Suppressor macrophage treated with lipopolysaccharide for 1 hour (primary cell): ENCODE measurements around the gene CRTC1.

Experiments
- DNase-seq, 3 donors: peaks; one replicate each; pipeline ENCODE4 v3.0.0-alpha.2; 2020 to 2022

CRTC1 gene

GRCh38 chr19:18653853-18654252, 29.6 kb upstream of the CRTC1 start:
- DNase-seq, result no peak

DNA sequence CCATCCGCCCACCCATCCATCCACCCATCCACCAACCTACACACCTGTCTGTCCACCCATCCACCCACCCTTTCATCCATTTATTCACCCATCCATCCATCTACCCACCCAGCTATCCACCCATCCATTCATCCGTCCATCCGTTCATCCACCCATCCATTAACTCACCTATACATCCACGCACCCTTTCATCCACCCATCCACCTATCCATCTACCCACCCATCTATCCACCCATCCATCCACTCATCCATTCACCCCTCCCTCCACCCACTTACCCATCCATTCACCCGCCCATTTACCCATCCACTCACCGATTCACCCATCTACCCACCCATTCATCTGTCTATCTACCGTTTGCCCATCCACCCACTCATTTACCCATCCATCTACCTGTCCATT, 29.0 kb upstream of the CRTC1 start:
- DNase-seq, result no peak

DNA sequence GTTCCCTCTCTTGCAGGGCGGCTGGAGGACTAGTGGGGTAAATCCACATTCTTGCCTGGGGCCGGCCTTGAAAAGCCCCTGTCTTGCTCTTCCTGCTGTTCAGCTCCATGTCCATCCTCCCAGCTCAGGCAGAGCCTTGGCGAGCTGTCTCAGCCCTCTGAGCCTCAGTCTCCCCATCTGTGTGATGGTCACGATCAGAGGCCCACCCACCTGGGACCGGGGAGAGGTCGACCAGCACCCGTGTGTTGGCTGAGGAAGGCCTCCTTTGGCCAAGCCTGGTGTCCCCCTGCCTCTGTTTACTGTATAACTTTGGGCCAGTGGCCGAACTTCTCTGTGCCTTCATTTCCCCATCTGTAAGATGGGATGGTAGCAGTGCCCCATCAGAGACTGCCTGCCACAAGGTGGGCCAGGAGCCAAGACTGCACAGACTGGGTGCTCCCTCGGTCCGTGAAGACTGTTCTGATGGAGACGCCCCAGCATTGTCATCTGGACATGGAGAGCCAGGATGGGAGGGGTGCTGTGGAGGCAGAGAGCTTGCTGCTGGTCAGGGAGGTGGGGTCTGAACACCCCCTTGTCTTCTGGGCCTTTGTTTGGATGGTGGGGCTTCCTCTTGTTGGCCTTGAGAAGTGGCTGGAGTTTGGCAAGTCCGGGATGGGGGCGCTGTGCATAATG, 28.2 kb upstream of the CRTC1 start:
- no peak for DNase-seq

DNA sequence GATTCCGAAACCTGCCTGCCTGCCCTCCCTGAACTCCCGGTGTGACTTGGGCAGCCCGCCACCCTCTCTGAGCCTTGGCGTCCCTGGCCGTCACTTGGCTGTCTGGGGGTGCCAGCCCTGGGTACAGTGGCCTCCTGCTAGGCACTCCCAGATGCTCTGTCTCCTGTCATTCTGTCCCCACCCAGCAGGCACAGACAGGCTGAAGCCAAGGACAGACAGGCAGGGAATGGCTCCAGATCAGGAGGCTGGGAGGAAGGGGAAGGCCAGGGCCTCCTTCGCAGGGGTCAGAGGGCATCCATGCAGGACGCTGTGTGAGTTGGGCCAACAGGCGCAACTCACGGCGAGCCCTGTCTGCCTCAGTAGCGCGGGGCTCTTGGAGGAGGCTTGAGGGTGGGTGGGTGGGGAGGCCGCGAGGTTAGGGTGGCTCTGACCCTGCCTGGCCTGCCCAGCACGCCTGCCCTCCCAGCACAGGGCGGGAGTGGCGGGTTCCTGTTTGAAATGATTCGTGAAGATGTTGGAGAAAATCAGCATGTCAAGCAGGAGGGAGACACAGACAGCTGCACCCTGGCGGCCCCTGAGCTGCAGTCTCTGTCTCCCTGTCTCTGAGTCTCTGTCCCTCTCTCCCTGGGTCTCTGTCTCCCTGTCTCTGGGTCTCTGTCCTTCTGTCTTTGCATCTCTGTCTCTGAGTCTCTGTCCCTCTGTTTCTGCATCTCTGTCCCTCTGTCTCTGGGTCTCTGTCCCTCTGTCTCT, 27.0 kb upstream of the CRTC1 start:
- no peak for DNase-seq

- DNase-seq, result no peak
Observed at GRCh38 chr19:18657590-18658365, 25.7 kb upstream of the CRTC1 start.

- no peak for DNase-seq
Observed at GRCh38 chr19:18658366-18658855, 25.1 kb upstream of the CRTC1 start.

DNA sequence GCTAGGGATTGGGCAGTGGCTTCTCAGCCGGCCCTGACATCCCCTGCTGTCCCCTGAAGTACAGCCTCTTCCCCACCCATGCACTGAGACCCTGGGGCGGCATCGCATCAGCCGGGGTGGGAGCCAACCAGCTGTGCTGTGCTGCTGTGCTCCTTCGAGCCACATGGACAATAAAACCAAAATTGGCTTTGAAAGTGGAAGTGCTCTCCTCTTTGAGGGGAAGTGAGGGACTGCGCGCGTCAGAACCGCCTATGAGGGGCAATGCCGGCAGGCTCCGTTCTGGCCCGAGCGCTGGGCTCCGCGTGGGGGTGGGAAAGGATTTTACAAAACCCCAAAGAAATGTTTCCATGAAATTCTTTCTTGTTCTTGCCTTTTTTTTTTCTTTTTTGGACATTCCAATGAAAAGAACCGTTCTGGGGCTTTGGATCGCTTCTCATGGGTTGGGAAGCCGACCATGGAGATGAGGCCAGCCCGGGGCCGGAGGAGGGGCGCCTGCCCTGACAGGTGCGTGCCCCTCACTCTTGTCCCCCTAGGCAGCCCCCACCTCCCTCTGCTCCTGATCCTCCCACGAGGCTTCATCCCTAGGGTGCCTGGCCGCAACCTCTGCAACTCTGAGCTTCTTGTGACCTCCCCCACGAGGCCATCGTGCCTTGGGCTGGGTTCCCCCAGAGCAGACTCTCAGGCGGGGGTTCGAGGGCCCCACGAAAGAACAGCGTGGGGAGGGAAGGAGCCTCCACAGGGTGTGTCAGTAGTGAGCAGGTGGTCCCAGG, 24.0 kb upstream of the CRTC1 start:
- DNase-seq, result peak; percentile 76 to 83 (median 80)

DNA sequence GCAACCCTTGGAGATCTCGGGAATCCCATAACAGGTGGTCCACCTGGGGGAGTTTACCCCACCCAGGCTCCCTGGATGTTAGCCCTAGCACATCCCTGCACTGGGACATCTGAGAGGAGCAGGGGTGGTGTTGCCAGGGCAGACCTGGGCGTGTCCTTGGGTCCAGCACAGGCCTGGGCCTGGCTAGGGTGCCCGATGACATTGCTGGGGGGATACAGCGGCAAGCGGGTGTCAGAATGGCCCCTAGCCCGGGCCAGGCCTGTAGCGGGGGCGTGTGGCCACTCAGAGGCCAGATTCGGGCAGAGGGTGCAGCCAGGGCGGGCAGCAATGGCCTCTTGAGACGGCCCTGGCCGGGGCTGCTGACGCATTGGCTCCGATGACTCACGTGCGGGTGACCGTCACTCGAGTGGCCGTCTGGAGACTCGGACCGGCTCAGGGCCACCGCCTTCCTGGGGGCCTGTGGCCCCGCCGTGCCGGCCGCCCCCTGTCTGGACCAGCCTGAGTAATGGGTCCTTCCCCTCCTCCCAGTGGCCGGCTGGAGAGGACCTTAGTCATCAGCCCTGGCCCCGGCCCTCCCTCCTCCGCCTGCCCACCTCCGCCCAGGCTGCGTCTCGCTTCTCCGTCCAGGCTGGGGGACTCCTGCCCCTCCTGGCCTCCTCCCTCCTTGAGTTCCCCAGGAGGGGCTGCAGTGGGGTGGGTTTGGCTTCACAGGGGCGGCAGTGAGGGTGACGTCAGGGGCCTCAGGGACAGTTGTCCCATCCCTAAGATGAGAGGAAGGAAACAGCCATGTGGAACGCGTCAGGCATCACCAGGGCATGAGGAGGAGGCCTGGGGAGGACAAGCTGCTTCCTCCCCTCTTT, 23.2 kb upstream of the CRTC1 start:
- DNase-seq, result peak; percentile 88 to 93 (median 88)

GRCh38 chr19:18660939-18661670, 22.4 kb upstream of the CRTC1 start:
- peak; percentile 70 to 77 (median 74) for DNase-seq

GRCh38 chr19:18662972-18663732, 20.3 kb upstream of the CRTC1 start:
- DNase-seq, result no peak

DNA sequence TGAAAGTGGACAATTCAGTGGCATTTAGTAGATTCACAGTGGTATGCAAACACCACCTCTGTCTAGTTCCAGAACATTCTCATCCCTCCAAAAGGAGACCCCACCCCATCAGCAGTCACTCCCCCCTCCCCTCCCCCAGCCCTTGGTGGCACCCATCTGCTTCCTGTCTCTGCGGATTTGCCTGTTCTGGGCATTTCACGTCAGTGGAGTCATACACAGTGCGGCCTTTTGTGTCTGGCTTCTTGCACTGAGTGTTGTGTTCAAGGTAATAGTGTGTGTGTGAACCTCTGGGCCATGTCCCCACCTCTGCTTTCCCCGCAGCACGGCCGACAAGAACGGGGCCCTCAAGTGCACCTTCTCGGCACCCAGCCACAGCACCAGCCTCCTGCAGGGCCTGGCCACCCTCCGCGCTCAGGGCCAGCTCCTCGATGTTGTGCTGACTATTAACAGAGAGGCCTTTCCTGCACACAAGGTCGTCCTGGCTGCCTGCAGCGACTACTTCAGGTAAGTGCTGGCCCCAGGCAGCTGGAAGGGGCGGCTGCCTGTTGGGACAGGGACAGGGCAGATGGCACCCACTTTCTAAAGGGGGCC, 19.4 kb upstream of the CRTC1 start:
- no peak for DNase-seq

- no peak for DNase-seq
Observed at GRCh38 chr19:18665771-18666202, 17.7 kb upstream of the CRTC1 start.

DNA sequence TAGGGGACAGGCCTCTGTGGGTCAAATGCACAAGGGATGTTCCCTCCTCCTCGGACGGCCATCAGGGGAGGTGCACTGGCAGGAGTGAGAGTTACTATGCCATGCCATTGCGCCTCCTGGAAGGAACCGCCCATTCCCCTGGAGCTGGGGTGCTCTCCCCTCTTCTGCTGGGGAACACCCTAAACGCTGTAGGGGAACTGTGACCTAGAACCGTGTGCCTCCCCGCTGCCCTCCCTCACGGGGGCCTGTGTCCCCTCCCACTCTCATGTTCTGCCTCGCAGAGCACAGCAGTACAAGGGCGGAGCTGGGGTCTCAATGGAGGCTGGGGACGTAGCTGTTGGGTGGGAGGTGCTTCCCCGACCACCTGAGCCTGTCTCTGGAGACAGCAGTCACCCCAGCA, 17.2 kb upstream of the CRTC1 start:
- DNase-seq, result no peak

DNA sequence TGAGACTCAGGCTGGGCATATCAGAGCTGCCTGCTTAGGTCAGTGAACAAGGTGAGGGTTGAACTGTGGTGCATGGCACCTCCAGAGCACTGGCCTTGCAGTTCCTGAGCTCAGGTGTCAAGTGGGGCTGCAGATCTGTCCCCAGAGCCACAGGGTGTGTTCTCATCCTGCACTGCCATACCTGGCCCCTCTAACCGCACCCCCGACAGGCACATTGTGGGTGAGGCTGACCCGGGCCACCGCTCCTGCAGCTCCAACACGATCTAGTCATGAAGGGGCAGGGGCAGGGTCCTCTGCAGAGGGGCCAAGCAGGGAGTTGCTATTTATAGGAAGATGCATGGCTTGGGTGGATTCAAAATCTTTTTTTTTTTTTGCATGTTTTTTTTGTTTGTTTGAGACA, 16.7 kb upstream of the CRTC1 start:
- no peak for DNase-seq

GRCh38 chr19:18667531-18668251, 15.8 kb upstream of the CRTC1 start:
- DNase-seq, result no peak

DNA sequence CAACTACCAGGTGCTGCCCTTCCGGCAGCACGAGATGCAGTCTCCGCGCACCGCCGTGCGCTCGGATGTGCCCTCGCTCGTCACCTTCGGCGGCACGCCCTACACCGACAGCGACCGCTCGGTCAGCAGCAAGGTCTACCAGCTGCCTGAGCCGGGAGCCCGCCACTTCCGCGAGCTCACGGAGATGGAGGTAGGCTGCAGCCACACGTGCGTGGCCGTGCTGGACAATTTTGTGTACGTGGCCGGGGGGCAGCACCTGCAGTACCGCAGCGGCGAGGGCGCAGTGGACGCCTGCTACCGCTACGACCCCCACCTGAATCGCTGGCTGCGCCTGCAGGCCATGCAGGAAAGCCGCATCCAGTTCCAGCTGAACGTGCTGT, 15.2 kb upstream of the CRTC1 start:
- DNase-seq, result no peak

DNA sequence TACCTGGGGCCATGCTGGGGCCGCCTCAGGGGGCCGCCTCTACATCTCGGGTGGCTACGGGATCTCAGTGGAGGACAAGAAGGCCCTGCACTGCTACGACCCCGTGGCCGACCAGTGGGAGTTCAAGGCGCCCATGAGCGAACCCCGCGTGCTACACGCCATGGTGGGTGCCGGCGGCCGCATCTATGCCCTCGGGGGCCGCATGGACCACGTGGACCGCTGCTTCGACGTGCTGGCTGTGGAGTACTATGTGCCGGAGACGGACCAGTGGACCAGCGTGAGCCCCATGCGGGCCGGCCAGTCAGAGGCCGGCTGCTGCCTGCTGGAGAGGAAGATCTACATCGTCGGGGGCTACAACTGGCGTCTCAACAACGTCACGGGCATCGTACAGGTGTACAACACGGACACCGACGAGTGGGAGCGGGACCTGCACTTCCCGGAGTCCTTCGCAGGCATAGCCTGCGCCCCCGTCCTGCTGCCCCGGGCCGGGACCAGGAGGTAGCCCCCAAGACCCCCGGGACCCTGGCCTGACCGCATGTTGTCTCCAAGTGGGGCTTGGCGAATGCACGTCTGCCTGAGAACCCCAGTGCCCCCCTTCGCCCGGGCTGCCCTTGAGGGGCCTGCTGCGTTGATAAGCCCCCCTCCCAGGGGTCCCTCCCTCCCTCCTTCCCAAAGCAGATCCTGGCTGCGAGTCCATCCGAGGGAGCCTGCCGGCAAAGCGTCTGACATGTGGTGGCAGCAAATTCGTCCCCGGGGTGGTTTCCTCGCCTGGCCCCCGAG, 14.5 kb upstream of the CRTC1 start:
- no peak for DNase-seq

DNA sequence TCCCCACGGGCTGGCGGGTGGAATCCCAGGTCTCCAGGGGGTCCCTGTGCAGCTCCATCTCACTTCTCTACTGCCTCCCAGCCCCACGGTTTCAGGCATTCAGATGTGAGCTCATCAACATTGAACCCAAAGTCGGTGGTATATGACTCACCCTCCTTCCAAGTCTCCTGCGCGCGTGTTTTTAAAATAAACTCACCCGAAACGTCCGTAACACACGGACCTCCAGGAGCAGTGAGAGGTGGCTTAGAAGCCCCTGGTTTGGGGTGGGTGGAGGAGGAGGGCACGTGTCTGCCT, 14.0 kb upstream of the CRTC1 start:
- no peak for DNase-seq

DNA sequence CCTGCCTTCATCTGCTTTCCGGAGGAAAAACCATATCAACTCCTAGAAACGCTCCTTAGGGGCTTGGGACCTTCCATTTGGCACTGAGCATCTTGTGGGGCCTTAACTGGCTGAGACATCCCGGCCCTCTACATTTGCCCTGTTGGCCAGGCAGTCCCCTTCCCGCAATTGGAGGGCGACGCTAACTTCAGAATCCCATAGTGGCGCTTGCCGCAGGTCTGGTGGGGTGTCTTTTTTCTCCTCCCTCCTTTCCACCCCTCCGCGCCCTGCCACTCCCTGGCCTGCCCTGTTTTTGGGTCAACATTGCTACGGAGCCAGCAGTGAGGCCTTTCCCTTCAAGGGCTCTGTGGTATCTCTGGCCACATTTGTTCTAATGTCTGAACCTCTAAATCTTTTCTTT, 13.6 kb upstream of the CRTC1 start:
- no peak for DNase-seq
